ENCODE measurements around the gene PTGR1. TPM values are rescaled to one million over a fixed set of nuclear protein-coding genes. Genes with fewer than 3 reads are reported as not detected.
"Not testable (repeated sequence)": the region's sequence is repeated elsewhere in the genome, so short reads cannot be mapped to it uniquely, and the experiment has no call there.

PTGR1 gene
- total and polyA plus RNA-seq, 2 donors from 2014 or later, result 75.1 to 285 TPM

DNA sequence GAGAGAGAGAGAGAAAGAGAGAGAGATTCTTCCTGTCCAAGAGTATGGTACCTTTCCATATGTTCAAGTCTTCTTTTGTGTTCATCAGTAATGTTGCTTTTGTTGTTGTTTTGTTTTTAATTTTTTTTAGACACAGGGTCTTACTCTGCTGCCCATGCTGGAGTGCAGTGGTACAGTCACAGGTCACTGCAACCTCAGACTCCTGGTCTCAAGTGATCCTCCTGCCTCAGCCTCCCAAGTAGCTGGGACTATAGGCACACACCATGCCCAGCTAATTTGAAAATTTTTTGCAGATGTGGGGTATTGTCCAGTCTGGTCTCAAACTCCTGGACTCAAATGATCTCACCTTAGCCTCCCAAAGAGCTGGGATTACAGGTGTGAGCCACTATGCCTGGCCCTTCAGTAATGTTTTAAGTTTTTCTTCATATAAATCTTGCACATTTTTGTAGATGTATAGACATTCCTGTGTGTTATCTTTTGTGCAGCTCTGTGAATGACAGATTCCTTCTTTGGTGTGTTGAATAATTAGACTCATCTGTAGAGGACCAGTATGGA, 38.2 kb downstream of the PTGR1 start:
- Histone ChIP-seq H3K9ac (ENCODE audit: low read length in 3 of 3) (no peak overlapping the region), H3K4me1 (ENCODE audit: control insufficient read depth in 2 of 3, insufficient read depth in 2 of 3, low read depth in 1 of 3, low read length in 3 of 3) (peaks cover 0 to 3% (median 0%) of the 10 kb centered on the region in 3 donors), H3K4me3 (ENCODE audit: low read length in 3 of 3) (no peak overlapping the region), H3K27me3 (ENCODE audit: control insufficient read depth, insufficient read depth, low read length) (no peaks in the 10 kb centered on the region), H3K9me3 (ENCODE audit: control insufficient read depth in 2 of 3, insufficient read depth in 1 of 3, low read length in 3 of 3) (peaks cover 0 to 3% (median 0%) of the 10 kb centered on the region in 3 donors), H3K36me3 (ENCODE audit: control insufficient read depth in 2 of 3, insufficient read depth in 3 of 3, low read length in 3 of 3) (peaks cover 6 to 21% (median 10%) of the 10 kb centered on the region in 3 donors), H3K27ac (ENCODE audit: low read depth in 2 of 2, low read length in 2 of 2) (no peak overlapping the region)
- no peak for FAIRE-seq
- intact Hi-C loops (cut with DNase I), result no loop called here
- TF ChIP-seq, protein P1, sequence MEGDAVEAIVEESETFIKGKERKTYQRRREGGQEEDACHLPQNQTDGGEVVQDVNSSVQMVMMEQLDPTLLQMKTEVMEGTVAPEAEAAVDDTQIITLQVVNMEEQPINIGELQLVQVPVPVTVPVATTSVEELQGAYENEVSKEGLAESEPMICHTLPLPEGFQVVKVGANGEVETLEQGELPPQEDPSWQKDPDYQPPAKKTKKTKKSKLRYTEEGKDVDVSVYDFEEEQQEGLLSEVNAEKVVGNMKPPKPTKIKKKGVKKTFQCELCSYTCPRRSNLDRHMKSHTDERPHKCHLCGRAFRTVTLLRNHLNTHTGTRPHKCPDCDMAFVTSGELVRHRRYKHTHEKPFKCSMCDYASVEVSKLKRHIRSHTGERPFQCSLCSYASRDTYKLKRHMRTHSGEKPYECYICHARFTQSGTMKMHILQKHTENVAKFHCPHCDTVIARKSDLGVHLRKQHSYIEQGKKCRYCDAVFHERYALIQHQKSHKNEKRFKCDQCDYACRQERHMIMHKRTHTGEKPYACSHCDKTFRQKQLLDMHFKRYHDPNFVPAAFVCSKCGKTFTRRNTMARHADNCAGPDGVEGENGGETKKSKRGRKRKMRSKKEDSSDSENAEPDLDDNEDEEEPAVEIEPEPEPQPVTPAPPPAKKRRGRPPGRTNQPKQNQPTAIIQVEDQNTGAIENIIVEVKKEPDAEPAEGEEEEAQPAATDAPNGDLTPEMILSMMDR (IDR thresholded peaks at IDR 0.05; ENCODE audit: borderline replicate concordance, extremely low read depth, insufficient read depth), result no peak
- no peak for DNase-seq

DNA sequence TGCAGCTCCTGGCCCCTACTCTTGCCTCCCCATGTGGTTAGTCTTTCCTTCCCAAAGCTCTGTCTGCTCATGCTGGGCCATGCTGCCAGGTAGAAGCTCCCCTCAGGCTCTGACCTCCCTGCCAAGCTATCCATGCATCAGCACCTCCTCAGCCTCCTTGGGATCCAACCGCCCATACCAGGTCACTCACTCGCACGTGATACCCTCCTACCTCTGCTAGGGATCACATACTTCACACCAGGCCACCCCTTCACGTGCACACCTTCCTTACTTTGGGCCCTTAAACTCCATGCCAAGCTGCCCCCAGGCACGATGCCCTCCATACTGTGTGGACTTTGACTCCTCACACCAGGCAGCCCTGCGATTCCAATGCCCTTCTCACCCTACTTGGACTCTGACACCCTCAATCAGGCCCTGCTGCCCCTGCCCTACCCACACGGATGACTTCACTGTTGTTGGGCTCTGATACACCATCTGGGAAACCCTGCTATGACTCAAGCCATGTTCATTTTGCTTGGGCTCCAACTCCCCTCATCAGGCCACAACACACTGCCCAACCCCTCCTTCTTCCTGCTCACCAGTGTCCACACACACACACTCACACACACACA, 40.3 kb downstream of the PTGR1 start:
- Histone ChIP-seq H3K9ac (ENCODE audit: low read length in 3 of 3) (no peak overlapping the region), H3K4me1 (ENCODE audit: control insufficient read depth in 2 of 3, insufficient read depth in 2 of 3, low read depth in 1 of 3, low read length in 3 of 3) (peaks cover 0 to 3% (median 0%) of the 10 kb centered on the region in 3 donors), H3K27me3 (ENCODE audit: control insufficient read depth, insufficient read depth, low read length) (no peaks in the 10 kb centered on the region), H3K27ac (ENCODE audit: low read depth in 2 of 2, low read length in 2 of 2) (no peak overlapping the region), H3K36me3 (ENCODE audit: control insufficient read depth in 2 of 3, insufficient read depth in 3 of 3, low read length in 3 of 3) (peaks cover 4 to 8% (median 4%) of the 10 kb centered on the region in 3 donors), H3K9me3 (ENCODE audit: control insufficient read depth in 2 of 3, insufficient read depth in 1 of 3, low read length in 3 of 3) (peaks cover 0 to 11% (median 0%) of the 10 kb centered on the region in 3 donors), H3K4me3 (ENCODE audit: low read length in 3 of 3) (no peak overlapping the region)
- FAIRE-seq (no peak), DNase-seq (no peak)
- TF ChIP-seq, protein P1 (IDR thresholded peaks at IDR 0.05; ENCODE audit: borderline replicate concordance, extremely low read depth, insufficient read depth), result no peak
- intact Hi-C loops (cut with DNase I), result no loop called here

DNA sequence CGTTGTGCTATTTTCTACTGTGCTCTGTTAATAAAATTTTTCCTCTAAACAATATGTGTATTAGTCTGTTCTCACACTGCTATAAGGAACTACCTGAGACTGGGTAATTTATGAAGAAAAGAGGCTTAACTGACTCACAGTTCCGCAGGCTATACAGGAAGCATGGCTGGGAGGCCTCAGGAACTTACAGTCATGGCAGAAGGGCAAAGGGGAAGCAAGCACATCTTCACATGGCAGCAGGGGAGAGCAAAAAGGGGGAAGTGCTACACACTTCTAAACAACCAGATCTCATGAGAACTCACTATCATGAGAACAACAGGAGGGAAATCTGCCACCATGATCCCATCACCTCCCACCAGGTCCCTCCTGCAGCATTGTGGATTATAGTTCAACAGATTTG, 44.0 kb downstream of the PTGR1 start:
- H3K36me3 ChIP-seq (ENCODE audit: control insufficient read depth in 2 of 3, insufficient read depth in 3 of 3, low read length in 3 of 3); H3K27me3 ChIP-seq (ENCODE audit: control insufficient read depth, insufficient read depth, low read length); DNase-seq; H3K27ac ChIP-seq (ENCODE audit: low read depth in 2 of 2, low read length in 2 of 2); H3K4me1 ChIP-seq (ENCODE audit: control insufficient read depth in 2 of 3, insufficient read depth in 2 of 3, low read depth in 1 of 3, low read length in 3 of 3); intact Hi-C loops (cut with DNase I); FAIRE-seq; H3K4me3 ChIP-seq (ENCODE audit: low read length in 3 of 3); H3K9ac ChIP-seq (ENCODE audit: low read length in 3 of 3): not testable (repeated sequence)
- peaks cover 0 to 26% (median 5%) of the 10 kb centered on the region in 3 donors for H3K9me3 ChIP-seq (ENCODE audit: control insufficient read depth in 2 of 3, insufficient read depth in 1 of 3, low read length in 3 of 3)

DNA sequence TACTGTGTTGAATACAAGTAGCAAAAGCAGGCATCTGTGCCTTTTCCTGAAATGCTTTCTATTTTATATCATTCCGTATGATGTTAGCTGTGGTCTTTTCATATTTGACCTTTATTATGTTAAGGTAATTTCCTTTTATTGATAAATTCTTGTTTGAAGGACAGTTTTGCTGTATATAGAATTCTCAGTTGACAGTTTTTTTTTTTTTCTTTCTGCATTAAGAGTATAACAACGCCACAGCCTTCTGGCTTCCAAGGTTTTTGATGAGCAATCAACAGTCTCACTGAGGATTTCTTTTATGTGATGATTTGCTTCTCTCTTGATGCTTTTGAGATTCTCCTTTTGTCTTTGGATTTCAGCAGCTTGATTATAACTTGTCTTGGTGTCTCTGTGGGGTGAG, 50.8 kb downstream of the PTGR1 start:
- Histone ChIP-seq H3K36me3 (ENCODE audit: control insufficient read depth in 2 of 3, insufficient read depth in 3 of 3, low read length in 3 of 3) (peaks cover 0 to 3% (median 0%) of the 10 kb centered on the region in 3 donors), H3K27ac (ENCODE audit: low read depth in 2 of 2, low read length in 2 of 2) (no peak overlapping the region), H3K27me3 (ENCODE audit: control insufficient read depth, insufficient read depth, low read length) (no peaks in the 10 kb centered on the region), H3K9ac (ENCODE audit: low read length in 3 of 3) (no peak overlapping the region), H3K4me3 (ENCODE audit: low read length in 3 of 3) (no peak overlapping the region), H3K4me1 (ENCODE audit: control insufficient read depth in 2 of 3, insufficient read depth in 2 of 3, low read depth in 1 of 3, low read length in 3 of 3) (no peaks in the 10 kb centered on the region), H3K9me3 (ENCODE audit: control insufficient read depth in 2 of 3, insufficient read depth in 1 of 3, low read length in 3 of 3) (peaks cover 0 to 76% (median 34%) of the 10 kb centered on the region in 3 donors)
- TF ChIP-seq, protein P1 (IDR thresholded peaks at IDR 0.05; ENCODE audit: borderline replicate concordance, extremely low read depth, insufficient read depth), result no peak
- DNase-seq, result no peak
- intact Hi-C loops (cut with DNase I), result no loop called here
- no peak for FAIRE-seq
